Mesodermal cell (in vitro differentiated cells): ENCODE measurements around the gene CRACR2A.
A peak's percentile ranks its signal among the peaks of the same experiment; 100 is the strongest.

ENCODE experiments used
- H3K27ac ChIP-seq: 2 replicates; pipeline ENCODE4 v1.7.0; 2013; ENCODE audit warnings: mild to moderate bottlenecking, low read depth, low read length, moderate library complexity; ENCODE audit not compliant: severe bottlenecking
- H3K36me3 ChIP-seq: 2 replicates; pipeline ENCODE4 v1.7.1; 2013; ENCODE audit warnings: mild to moderate bottlenecking, low read length, moderate library complexity; ENCODE audit not compliant: control insufficient read depth, insufficient read depth
- H3K4me1 ChIP-seq: one replicate; pipeline ENCODE4 v1.7.1; 2013; ENCODE audit warnings: mild to moderate bottlenecking, low read length; ENCODE audit not compliant: insufficient read depth, control insufficient read depth, poor library complexity, severe bottlenecking
- H3K4me3 ChIP-seq: 2 replicates; pipeline ENCODE4 v1.7.0; 2013; ENCODE audit warnings: low read length, control low read depth, mild to moderate bottlenecking; ENCODE audit not compliant: insufficient read depth, poor library complexity, severe bottlenecking; ENCODE audit errors: extremely low read depth
- H3K9me3 ChIP-seq: 2 replicates; pipeline ENCODE4 v1.7.1; 2013; ENCODE audit warnings: mild to moderate bottlenecking, low read length, moderate library complexity; ENCODE audit not compliant: control insufficient read depth
- WGBS, 2 experiments: methylation state at CpG; one replicate each; pipeline ENCODE4 v1.1.5; 2013; ENCODE audit warnings: missing lambda C conversion rate in 2 of 2; ENCODE audit not compliant: insufficient coverage in 2 of 2; 5-methylcytosine and 5-hydroxymethylcytosine counted together

CRACR2A gene

DNA sequence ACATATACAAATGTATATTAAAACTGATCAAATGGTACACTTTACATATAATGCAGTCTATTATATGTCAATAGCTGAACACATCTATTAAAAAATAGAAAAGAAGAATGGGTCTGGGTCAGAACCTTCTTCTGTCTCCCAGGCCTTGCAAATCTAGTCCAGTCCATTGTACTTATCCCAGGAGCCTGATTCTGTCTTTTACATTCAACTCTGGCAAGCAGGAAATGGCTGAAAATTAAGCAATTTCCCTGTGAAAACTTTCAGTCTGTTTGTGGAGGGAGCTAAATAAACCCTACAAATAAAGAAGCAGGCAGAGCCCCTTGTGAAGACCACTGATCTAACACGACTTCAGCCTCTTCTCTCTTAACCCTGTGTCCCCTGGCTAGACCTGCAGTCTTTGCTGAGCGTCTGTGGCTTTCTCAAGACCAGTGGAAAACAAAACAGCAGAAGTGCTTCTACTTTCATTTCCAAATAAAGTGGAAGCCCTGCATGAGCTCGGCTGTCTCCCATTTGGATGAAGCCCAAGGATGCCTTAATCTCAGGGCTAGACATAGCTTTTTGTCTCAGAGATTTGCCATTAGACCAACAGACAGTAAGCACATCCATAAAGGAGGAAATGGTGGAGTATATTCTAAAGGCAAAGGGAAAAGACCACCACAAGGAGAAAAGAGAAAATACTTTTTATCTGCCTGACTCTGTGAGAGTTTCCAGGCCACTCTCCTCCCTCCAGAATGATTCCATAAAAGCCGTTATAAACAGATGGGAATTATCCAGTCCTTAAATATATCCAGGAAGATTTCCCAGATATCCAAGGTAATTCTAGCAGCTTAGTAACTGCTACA, 48.2 kb downstream of the CRACR2A start:
- Histone ChIP-seq H3K4me1 (no peaks in the 10 kb centered on the region), H3K36me3 (no peaks in the 10 kb centered on the region), H3K9me3 (no peaks in the 10 kb centered on the region), H3K27ac (no peak overlapping the region), H3K4me3 (no peak overlapping the region)
- 82 to 100% methylated on average over 2 to 3 of the region's 4 CpGs for WGBS, 2 experiments

DNA sequence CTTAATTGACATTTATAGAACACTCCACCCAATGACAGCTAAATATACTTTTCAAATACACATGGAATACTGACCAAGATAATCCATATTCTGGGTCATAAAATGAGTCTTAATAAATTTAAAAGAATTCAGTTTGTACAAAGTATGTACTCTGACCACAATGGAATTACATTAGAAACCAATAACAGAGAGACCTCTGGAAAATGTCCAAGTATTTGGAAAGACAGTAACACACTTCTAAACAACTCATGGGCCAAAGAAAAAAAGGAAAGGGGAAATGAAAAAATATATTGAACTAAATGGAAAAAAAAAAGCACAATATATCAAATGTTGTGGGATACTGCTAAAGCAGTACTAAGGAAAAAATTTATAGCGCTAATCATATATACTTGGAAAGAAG, 52.0 kb downstream of the CRACR2A start:
- H3K36me3 ChIP-seq: no peaks in the 10 kb centered on the region
- peaks cover 10% of the 10 kb centered on the region for H3K4me1 ChIP-seq
- WGBS, 2 experiments: no CpG with 5 or more reads among the region's 1 CpG
- H3K4me3 ChIP-seq: no peak overlapping the region
- no peak overlapping the region for H3K27ac ChIP-seq
- H3K9me3 ChIP-seq: no peaks in the 10 kb centered on the region

DNA sequence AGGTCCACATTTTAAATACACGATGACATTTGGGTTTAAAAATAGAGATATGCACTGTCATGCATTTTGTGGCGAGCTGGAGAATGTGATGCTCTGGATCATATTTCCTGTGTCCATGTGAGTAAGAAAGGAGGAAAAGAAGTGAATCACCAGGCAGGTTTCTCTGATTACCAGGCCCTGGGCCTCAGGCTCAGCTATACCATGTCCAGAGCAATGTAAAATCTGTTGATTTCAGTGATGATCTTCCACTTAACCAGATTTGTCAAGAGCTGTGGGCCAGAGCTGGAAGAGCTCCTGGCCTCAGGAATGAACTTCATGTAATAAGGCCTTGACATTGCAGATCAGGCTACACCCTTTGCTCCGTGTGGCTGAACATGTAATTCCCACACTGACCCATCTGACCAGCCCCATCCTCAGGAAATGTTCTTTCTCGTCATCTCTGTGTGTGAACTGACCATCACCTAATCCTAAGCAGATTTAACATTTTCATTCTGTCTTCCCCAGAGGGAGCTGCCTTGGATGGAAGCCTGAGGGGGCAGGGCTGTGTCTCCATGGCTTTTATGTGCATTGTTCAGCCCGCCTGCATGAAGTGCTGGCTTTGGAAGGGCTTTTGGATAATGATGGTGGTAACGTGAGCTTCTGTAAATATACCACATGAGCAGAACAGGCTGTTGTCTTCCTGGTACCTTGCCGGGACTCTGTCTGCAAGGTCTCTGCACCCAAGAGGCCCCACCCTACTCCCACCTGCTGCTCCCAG, 54.5 kb downstream of the CRACR2A start:
- Histone ChIP-seq H3K27ac (no peak overlapping the region), H3K36me3 (no peaks in the 10 kb centered on the region)

DNA sequence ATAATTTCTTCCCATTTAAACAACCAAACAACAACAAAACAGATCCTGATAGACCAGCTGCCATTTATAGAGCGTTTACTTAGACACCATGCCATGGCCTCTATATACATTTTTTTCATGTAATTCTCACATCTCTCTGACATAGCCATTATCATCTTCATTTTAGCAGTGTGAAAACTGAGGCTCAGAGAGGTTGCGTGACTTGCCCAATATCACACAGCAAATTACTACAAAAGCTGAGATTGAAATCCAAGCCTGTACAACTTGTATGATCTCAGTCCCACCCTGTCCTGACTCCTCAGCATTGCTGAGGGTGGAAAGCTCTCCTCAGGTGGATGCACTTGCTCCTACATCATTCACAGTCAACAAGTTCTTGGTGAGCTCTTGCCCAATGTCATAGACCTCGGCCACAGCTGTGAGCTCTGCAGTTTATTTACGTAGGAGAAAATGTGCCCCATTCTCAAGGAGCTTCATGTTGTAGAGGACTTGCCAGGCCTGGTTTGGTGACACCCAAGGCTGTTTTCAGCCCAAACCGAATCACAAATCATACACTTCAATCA, 55.5 kb downstream of the CRACR2A start:
- Histone ChIP-seq H3K36me3 (no peaks in the 10 kb centered on the region), H3K27ac (no peak overlapping the region), H3K4me3 (no peak overlapping the region), H3K4me1 (peaks cover 10% of the 10 kb centered on the region), H3K9me3 (no peaks in the 10 kb centered on the region)
- 87 to 88% methylated on average over 3 to 4 of the region's 5 CpGs for WGBS, 2 experiments

More for the DNA sequence above, 54.5 kb downstream of the CRACR2A start:
- no peaks in the 10 kb centered on the region for H3K9me3 ChIP-seq
- H3K4me1 ChIP-seq: peaks cover 10% of the 10 kb centered on the region
- 84 to 90% methylated on average over 3 to 7 of the region's 7 CpGs for WGBS, 2 experiments
- no peak overlapping the region for H3K4me3 ChIP-seq

DNA sequence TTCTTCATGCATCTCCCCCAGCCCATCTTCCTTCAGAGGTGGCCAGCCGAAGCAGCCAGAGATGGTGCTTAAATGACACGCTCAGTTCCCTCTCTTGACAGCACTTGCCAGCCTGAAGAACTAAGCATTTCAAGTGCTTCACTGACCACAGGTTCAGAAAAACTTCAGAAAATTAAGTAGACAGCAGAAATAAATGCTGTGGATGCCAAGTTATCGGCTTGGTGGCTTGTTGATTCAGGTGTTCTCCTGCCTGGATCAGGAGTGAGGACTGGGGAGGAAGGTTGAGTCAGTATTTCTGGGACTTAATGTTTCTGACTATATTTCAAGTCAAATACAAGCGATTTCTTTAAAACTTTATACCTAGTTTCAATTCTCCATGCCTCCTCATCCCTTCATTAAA, 58.2 kb downstream of the CRACR2A start:
- H3K9me3 ChIP-seq: no peaks in the 10 kb centered on the region
- no peaks in the 10 kb centered on the region for H3K36me3 ChIP-seq
- no peak overlapping the region for H3K4me3 ChIP-seq
- H3K4me1 ChIP-seq: peaks cover 10% of the 10 kb centered on the region
- H3K27ac ChIP-seq: no peak overlapping the region
- 90 to 100% methylated on average over 3 of the region's 4 CpGs for WGBS, 2 experiments

DNA sequence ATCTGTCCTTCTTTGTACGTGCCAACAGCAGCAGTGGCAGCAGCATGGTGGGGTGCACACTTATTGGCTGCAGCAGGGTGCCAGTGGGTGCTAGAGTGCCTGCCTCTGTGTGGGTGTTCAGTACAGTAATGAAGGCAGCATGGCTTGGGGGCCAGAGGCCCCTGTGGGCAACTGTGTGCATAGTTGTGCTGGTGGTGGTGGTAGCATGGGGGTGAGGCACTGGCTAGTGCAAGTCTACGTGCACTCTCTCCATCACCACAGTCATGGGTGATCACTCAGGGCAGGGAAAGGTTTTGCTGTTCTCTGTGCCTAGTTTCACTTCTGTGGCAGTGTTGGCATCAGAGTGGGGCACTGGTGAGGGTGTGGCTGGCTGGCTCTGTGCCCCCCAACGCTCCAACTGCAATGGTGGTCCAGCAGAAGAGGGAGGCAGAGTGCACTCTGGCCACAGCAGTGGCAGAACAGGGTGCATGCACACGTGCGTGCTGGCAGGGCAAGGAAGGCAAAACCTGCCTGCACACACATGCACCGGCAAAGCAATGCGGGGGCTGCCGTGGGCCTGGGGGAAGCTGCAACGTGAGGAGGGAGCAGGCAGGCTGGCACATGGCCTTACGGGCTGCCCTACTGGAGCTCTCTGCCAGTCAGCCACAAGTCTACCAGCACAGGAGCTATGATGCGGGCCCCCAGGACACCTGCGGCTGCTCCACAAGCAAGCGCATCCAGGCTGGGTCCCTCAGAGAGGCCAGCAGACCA, 60.1 kb downstream of the CRACR2A start:
- no peaks in the 10 kb centered on the region for H3K36me3 ChIP-seq
- H3K27ac ChIP-seq: no peak overlapping the region
- peaks cover 6% of the 10 kb centered on the region for H3K9me3 ChIP-seq
- peaks cover 4% of the 10 kb centered on the region for H3K4me1 ChIP-seq
- H3K4me3 ChIP-seq: no peak overlapping the region
- WGBS, 2 experiments: 94 to 96% methylated on average over 12 to 13 of the region's 13 CpGs

DNA sequence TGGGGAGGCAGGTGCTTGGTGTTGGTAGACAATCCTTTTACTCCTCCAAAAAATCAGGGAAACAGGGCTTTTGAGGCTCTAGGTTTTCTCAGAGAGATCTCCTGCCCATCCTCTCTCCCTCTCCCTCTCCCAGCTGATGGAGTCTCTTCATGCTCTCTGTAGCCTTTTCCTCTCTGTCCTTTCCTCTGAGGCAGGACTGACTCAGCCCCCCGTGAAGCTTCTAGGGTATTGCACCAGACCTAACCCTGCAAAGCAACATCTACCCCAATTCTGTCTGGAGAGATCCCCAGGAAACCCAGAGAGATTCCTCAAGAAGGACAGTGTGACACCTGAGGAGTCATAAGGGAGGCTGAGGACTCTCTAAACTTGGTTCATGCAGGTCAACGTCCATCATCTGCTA, 66.4 kb downstream of the CRACR2A start:
- Histone ChIP-seq H3K9me3 (peaks cover 6% of the 10 kb centered on the region), H3K27ac (no peak overlapping the region), H3K4me1 (no peaks in the 10 kb centered on the region), H3K36me3 (no peaks in the 10 kb centered on the region), H3K4me3 (no peak overlapping the region)
- 82 to 88% methylated on average over 1 of the region's 2 CpGs for WGBS, 2 experiments

DNA sequence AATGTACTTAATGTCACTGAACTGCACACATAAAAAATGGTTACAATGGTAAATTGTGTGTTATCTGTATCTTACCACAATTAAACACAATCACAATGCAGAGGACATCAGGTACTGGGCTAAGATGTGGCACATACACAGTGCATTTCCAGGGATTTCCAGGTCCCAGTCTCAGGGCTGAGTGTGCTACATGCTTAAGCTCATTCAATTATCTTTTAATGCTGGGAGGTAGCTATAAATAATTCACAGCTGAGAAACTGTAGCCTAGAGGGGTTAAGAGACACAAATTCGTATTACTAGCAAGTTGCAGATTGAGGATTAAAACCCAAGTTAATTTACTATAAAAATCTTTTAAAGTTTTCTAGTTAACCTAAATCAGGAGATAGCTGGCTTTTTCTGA, 67.1 kb downstream of the CRACR2A start:
- Histone ChIP-seq H3K36me3 (no peaks in the 10 kb centered on the region), H3K4me1 (no peaks in the 10 kb centered on the region), H3K9me3 (peaks cover 6% of the 10 kb centered on the region), H3K4me3 (no peak overlapping the region), H3K27ac (no peak overlapping the region)
- WGBS, 2 experiments: no CpG with 5 or more reads among the region's 1 CpG

DNA sequence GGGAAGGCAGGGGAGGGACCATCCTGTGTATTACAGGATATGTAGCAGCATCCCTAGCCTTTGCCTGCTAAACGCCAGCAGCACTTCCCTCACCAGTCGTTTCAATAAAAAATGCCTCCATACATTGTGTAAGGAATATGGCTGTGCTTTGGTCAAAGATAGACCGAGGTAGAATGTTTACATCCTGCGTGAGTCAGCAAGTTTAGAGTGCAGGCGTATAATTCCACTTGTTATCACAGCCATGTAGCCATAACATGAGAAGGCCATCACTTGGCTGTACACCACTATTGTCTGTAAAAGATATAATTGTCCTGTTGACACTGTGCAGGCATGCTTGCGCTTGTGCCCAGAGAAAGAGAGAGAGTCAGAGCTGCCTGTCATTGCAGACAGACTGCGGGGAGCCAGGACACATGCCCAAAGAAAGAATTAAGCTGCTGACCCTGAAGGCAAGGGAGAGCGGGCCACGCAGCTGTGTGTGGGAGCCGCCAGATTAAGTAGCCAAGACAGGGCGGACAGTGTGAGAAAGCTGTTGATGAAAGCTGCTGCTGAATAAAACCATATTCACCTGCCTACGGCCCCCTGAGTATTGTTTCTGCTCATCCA, 68.4 kb downstream of the CRACR2A start:
- H3K4me1 ChIP-seq: no peaks in the 10 kb centered on the region
- no peak overlapping the region for H3K4me3 ChIP-seq
- WGBS, 2 experiments: 86 to 87% methylated on average over 8 to 9 of the region's 12 CpGs
- peaks cover 6% of the 10 kb centered on the region for H3K9me3 ChIP-seq
- peak overlapping the region; percentile 45 for H3K27ac ChIP-seq
- H3K36me3 ChIP-seq: no peaks in the 10 kb centered on the region

DNA sequence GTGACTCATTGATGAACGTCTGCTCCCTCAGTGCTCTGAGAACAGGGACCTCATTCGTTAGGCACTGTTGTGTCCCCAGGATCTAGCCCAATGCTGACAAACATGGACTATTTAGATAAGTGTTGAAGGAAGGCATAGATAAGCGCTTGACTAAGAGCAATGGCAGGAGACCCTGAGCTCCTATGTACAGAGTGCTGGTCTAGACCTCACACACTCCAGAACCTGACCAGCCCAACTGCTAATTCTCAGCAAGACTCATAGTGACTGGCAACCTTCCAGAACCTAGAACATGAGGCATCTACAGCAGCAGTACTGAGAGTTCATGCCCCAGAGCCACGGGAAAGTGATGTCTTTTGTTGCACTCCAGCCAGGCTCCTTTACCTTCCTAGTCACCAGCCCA, 69.2 kb downstream of the CRACR2A start:
- Histone ChIP-seq H3K4me1 (no peaks in the 10 kb centered on the region), H3K27ac (no peak overlapping the region), H3K4me3 (no peak overlapping the region), H3K36me3 (no peaks in the 10 kb centered on the region), H3K9me3 (peaks cover 4% of the 10 kb centered on the region)
- 87 to 100% methylated on average over 1 to 4 of the region's 4 CpGs for WGBS, 2 experiments
